GM21576 (cell line): ENCODE data around the gene CDKL5.

Experiments
- ATAC-seq: cut with Tn5 transposase; IDR thresholded peaks from one replicate; pipeline ENCODE4 v1.9.1; 2021; ENCODE audit warnings: mild to moderate bottlenecking, moderate library complexity; ENCODE audit not compliant: unreplicated experiment

The CDKL5 gene

GRCh38 chrX:18455384-18455783 lies 30.0 kb downstream of the CDKL5 start:
- ATAC-seq = no peak

GRCh38 chrX:18457000-18457399 lies 31.6 kb downstream of the CDKL5 start:
- ATAC-seq = no peak

- no peak for ATAC-seq
Observed at GRCh38 chrX:18461431-18461830, 36.0 kb downstream of the CDKL5 start.

GRCh38 chrX:18464499-18464898 lies 39.1 kb downstream of the CDKL5 start:
- ATAC-seq = no peak

- no peak for ATAC-seq
Observed at GRCh38 chrX:18465051-18465450, 39.6 kb downstream of the CDKL5 start.

GRCh38 chrX:18468599-18468998 lies 43.2 kb downstream of the CDKL5 start:
- ATAC-seq = no peak

- ATAC-seq = no peak
Observed at GRCh38 chrX:18471296-18471695, 45.9 kb downstream of the CDKL5 start.

GRCh38 chrX:18490806-18491555 lies 65.6 kb downstream of the CDKL5 start:
- ATAC-seq = no peak

- ATAC-seq = no peak
Observed at GRCh38 chrX:18491587-18492340, 66.4 kb downstream of the CDKL5 start.

- no peak for ATAC-seq
Observed at GRCh38 chrX:18534949-18535348, 109.5 kb downstream of the CDKL5 start.

GRCh38 chrX:18537068-18537467 lies 111.7 kb downstream of the CDKL5 start:
- ATAC-seq = no peak

GRCh38 chrX:18537524-18537923 lies 112.1 kb downstream of the CDKL5 start:
- no peak for ATAC-seq

- no peak for ATAC-seq
Observed at GRCh38 chrX:18542131-18542530, 116.7 kb downstream of the CDKL5 start.

GRCh38 chrX:18542905-18543304 lies 117.5 kb downstream of the CDKL5 start:
- no peak for ATAC-seq

GRCh38 chrX:18543738-18544137 lies 118.3 kb downstream of the CDKL5 start:
- ATAC-seq = no peak

- no peak for ATAC-seq
Observed at GRCh38 chrX:18545771-18546170, 120.4 kb downstream of the CDKL5 start.

- no peak for ATAC-seq
Observed at GRCh38 chrX:18548996-18549395, 123.6 kb downstream of the CDKL5 start.

GRCh38 chrX:18549643-18550042 lies 124.2 kb downstream of the CDKL5 start:
- ATAC-seq = no peak

GRCh38 chrX:18557879-18558278 lies 132.5 kb downstream of the CDKL5 start:
- ATAC-seq = no peak

GRCh38 chrX:18558799-18559198 lies 133.4 kb downstream of the CDKL5 start:
- ATAC-seq = no peak

- no peak for ATAC-seq
Observed at GRCh38 chrX:18561020-18561419, 135.6 kb downstream of the CDKL5 start.

- ATAC-seq = no peak
Observed at GRCh38 chrX:18565727-18566126, 140.3 kb downstream of the CDKL5 start.
